Type B pancreatic cell (in vitro differentiated cells): Measurements from ENCODE around the gene TCL1A. TPM values are rescaled to one million over a fixed set of nuclear protein-coding genes. Genes with fewer than 3 reads are reported as not detected.

Experiments
- DNase-seq: peaks from one replicate; pipeline ENCODE4 v3.0.0; 2021; ENCODE audit warnings: mixed read lengths; ENCODE audit not compliant: unreplicated experiment; ENCODE audit errors: extremely low spot score
- H3K27ac Mint-ChIP-seq: 2 replicates; pipeline ENCODE4 v1.8.0; 2021; ENCODE audit warnings: mild to moderate bottlenecking, mixed read lengths
- H3K27me3 Mint-ChIP-seq: 2 replicates; pipeline ENCODE4 v1.8.0; 2021; ENCODE audit warnings: mixed read lengths
- H3K36me3 Mint-ChIP-seq: 2 replicates; pipeline ENCODE4 v1.8.0; 2021; ENCODE audit warnings: mixed read lengths
- H3K4me1 Mint-ChIP-seq: one replicate; pipeline ENCODE4 v1.8.0; 2021; ENCODE audit warnings: mixed read lengths; ENCODE audit not compliant: unreplicated experiment
- H3K4me3 Mint-ChIP-seq: 2 replicates; pipeline ENCODE4 v1.8.0; 2021; ENCODE audit warnings: mild to moderate bottlenecking, mixed read lengths
- H3K9me3 Mint-ChIP-seq: 2 replicates; pipeline ENCODE4 v1.8.0; 2021; ENCODE audit warnings: mixed read lengths
- total RNA-seq: library from RNA; stranded (reverse); gene quantifications from 2 replicates; pipeline ENCODE4 v1.2.1, GENCODE V29; 2021; ENCODE audit warnings: low replicate concordance
- TF ChIP-seq, protein P1 (sequence below): fragments of 200-600 bp; sonication (generic); conservative IDR thresholded peaks from 2 replicates; pipeline ENCODE4 v1.5.0; 2021; ENCODE audit warnings: antibody characterized with exemption, mild to moderate bottlenecking

TCL1A gene
- total RNA-seq, 1 donor from 2014 or later: not detected

DNA sequence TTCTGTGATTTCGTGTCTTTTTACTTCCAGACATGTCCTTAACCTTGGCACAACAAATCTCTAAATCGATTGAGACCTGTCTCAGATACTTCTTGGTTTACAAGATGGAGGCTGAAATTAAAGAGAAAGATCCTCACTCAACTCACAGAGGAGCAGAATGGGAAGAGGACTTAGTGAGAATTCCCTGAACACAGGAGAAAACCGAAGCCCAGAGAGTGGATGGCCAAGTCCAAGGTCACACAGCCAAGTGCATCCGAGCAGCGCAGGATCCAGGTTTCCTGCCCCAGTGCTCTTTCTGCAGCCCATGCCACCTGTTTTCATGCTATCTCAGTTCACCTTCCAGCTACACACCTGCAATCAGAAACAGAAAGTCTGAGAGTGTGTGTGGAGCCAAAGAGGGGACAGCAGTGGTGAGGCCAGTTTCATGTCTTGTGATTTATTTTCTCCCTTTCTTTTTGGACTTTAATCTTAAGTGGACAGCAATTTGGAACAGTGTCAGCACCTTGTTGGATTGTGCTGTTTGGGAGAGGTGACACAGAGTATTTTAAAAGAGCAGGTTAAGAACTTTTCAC is 50.6 kb downstream of the TCL1A start:
- Mint-ChIP-seq H3K4me3 (no peak overlapping the region), H3K9me3 (no peaks in the 10 kb centered on the region), H3K4me1 (peaks cover 33% of the 10 kb centered on the region), H3K27me3 (peaks cover 18% of the 10 kb centered on the region), H3K27ac (peak overlapping the region; percentile 44), H3K36me3 (no peaks in the 10 kb centered on the region)
- TF ChIP-seq, protein P1, sequence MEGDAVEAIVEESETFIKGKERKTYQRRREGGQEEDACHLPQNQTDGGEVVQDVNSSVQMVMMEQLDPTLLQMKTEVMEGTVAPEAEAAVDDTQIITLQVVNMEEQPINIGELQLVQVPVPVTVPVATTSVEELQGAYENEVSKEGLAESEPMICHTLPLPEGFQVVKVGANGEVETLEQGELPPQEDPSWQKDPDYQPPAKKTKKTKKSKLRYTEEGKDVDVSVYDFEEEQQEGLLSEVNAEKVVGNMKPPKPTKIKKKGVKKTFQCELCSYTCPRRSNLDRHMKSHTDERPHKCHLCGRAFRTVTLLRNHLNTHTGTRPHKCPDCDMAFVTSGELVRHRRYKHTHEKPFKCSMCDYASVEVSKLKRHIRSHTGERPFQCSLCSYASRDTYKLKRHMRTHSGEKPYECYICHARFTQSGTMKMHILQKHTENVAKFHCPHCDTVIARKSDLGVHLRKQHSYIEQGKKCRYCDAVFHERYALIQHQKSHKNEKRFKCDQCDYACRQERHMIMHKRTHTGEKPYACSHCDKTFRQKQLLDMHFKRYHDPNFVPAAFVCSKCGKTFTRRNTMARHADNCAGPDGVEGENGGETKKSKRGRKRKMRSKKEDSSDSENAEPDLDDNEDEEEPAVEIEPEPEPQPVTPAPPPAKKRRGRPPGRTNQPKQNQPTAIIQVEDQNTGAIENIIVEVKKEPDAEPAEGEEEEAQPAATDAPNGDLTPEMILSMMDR: no peak
- no peak for DNase-seq

DNA sequence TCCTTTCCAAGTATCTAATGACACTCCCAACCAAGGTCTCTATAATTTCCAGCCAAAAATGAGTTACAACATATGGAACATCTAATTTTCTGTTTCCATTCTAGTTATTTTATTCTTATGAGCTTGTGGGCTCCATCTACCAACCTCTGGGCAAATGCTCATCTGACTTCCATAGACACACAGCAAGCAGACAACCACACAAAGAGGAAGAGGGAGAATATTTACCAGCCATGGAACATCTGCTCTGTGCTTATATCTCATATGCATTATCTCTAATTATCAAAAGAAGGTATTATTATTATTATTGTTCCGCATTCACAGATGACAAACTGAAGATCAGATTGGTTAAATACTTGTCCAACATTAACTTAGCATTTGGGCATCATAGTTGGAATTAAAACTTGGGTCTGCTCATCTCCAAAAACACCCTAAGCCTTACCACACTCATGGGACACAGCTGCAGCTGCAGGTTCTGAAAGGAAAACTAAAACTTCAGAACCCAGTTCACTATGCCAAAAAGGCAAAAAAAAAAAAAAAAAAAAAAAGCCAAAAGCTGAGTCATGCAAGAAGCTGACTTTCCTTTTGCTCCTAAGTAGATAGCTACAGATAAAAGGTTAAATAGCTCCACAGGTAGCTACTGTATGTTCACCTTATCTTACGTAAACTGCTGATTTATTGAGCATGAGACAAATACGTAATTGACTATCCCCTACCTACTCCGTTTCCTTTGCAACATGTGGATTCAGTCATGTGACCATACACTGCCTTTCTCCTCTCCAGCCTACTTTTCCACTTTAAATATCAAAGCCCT is 51.3 kb downstream of the TCL1A start:
- Mint-ChIP-seq H3K9me3 (no peaks in the 10 kb centered on the region), H3K4me3 (no peak overlapping the region), H3K4me1 (peaks cover 26% of the 10 kb centered on the region), H3K27me3 (peaks cover 15% of the 10 kb centered on the region), H3K27ac (peak overlapping the region; percentile 44), H3K36me3 (no peaks in the 10 kb centered on the region)
- no peak for DNase-seq
- TF ChIP-seq, protein P1: no peak

DNA sequence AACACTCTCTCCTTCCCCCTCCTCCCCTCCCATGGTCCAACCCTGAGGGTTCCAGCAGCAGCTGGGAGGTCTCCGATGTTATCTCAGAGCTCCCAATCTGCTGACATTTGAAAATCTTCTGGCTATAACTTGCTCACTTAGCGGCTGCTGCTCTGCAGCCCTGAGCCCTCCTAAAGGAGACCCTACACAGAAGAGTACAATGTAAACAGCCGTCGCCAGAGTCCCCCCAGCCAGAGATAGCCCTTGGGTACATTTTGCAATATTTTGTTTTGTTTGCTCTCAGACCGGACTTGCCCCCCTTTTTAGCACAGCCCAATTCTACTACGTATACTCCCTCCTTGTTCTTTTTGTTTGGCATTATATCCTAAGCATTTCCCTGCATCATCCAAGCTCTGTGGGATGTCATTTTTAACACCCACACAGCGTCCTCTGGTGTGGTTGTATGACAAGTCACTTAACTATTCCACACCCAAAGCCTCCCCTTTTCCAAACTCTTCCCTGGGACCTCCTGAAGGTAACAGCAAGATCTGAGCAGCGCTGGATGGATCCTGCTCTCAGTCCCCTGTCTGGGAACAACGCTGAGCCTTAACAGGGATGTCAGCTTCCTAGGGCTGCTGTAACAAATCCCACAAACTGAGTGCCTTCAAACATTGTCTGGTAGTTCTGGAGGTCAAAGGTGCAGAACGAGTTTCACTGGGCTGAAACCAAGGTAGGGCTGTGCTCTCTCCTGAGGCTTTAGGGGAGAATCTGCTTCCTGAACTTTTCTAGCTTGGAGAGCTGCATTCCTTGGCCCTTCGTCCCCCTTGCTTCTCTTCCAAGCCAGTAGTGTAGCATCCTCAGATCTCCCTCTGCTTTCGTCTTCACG is 53.0 kb downstream of the TCL1A start:
- H3K36me3 Mint-ChIP-seq: no peaks in the 10 kb centered on the region
- peak overlapping the region; percentile 24 for H3K27ac Mint-ChIP-seq

DNA sequence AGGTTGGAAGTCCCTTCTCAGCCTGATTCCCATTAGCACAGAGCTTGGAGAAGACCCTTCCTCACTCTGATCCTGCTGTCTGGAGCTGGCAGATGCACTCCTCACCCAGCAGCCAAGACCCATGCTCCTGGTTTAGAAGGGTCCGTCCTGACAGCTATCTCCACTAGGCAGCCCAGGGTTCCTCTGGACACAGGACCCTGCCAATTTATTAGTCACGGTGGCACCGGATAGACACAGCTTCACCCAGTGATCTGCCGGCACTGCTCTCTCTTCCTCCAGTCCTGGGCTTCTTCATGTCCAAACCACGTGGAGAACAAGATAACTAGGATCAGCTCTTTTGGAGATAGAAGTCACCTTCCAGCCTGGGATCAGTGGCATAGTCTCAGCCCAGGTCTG is 53.9 kb downstream of the TCL1A start:
- Mint-ChIP-seq H3K4me3 (no peak overlapping the region), H3K9me3 (no peaks in the 10 kb centered on the region), H3K36me3 (no peaks in the 10 kb centered on the region), H3K27ac (no peak overlapping the region), H3K27me3 (peaks cover 16% of the 10 kb centered on the region), H3K4me1 (peaks cover 21% of the 10 kb centered on the region)
- TF ChIP-seq, protein P1: no peak
- DNase-seq: no peak

More for the DNA sequence above, 53.0 kb downstream of the TCL1A start:
- Mint-ChIP-seq H3K4me3 (no peak overlapping the region), H3K27me3 (peaks cover 16% of the 10 kb centered on the region), H3K9me3 (no peaks in the 10 kb centered on the region), H3K4me1 (peaks cover 21% of the 10 kb centered on the region)
- DNase-seq: no peak
- TF ChIP-seq, protein P1: no peak

Other genes with a start within 250 kb of the TCL1A start
- 0.65 and 2.9 TPM in 2 replicates for gene SYNE3, start 197.5 kb downstream of the TCL1A start, total RNA-seq
- gene GLRX5, start 179.1 kb downstream of the TCL1A start, total RNA-seq: 48.8 and 59.4 TPM in 2 replicates
- gene TCL1B, start 27.7 kb downstream of the TCL1A start, total RNA-seq: not detected in 2 replicates
- 7.0 and 7.4 TPM in 2 replicates for gene TUNAR, start 162.7 kb upstream of the TCL1A start, total RNA-seq